GM13976 (cell line): ENCODE measurements around the gene SMARCD3.

Source experiments
- DNase-seq: peaks from one replicate; pipeline ENCODE4 v3.0.0; 2012; ENCODE audit warnings: low spot score
- CTCF ChIP-seq: IDR thresholded peaks from 2 replicates; pipeline ENCODE4 v1.5.1; 2012; ENCODE audit warnings: borderline replicate concordance, mild to moderate bottlenecking; ENCODE audit not compliant: insufficient read depth; ENCODE audit errors: extremely low read depth, missing control alignments, control extremely low read depth
- in situ Hi-C: fragments of 300-500 bp; cut with MboI; formaldehyde crosslinking; loops from one replicate; pipeline ENCODE4 v1.12.0; 2022; ENCODE audit warnings: low sequenced_read_pairs, mixed read lengths, inconsistent platforms; ENCODE audit not compliant: unreplicated experiment

The SMARCD3 gene

GRCh38 chr7:151228024-151228866 lies 20.2 kb downstream of the SMARCD3 start:
- no peak for DNase-seq
- in situ Hi-C loops = no loop called here
- TF ChIP-seq CTCF = no peak

GRCh38 chr7:151226875-151227782 lies 21.4 kb downstream of the SMARCD3 start, which contains the start of gene ABCF2:
TSS of gene ABCF2 (minus strand) at chr7:151227205. CDS start at chr7:151226458, 747 bp downstream.
- TF ChIP-seq CTCF = no peak
- DNase-seq = peak; percentile 99
- in situ Hi-C loops = no loop called here

GRCh38 chr7:151226560-151226874 lies 22.0 kb downstream of the SMARCD3 start:
- DNase-seq = no peak
- no peak for TF ChIP-seq CTCF
- in situ Hi-C loops = no loop called here

GRCh38 chr7:151225948-151226510 lies 22.5 kb downstream of the SMARCD3 start:
- no peak for TF ChIP-seq CTCF
- in situ Hi-C loops = no loop called here
- DNase-seq = no peak

GRCh38 chr7:151223728-151224127 lies 24.8 kb downstream of the SMARCD3 start:
- no peak for TF ChIP-seq CTCF
- DNase-seq = no peak
- in situ Hi-C loops = no loop called here

- DNase-seq = no peak
- no peak for TF ChIP-seq CTCF
- in situ Hi-C loops = no loop called here
Measured at GRCh38 chr7:151218170-151218569, 30.3 kb downstream of the SMARCD3 start.
